HG03457 (cell line): ENCODE data around the gene MEP1B.
"Not testable (repeated sequence)": the region's sequence is repeated elsewhere in the genome, so short reads cannot be mapped to it uniquely, and the experiment has no call there.

ENCODE experiments used
- ATAC-seq: cut with Tn5 transposase; IDR thresholded peaks from one replicate; pipeline ENCODE4 v1.9.1; 2021; ENCODE audit warnings: moderate number of reproducible peaks; ENCODE audit not compliant: unreplicated experiment

Gene MEP1B

GRCh38 chr18:32208577-32208976 is 18.7 kb downstream of the MEP1B start:
- no peak for ATAC-seq

GRCh38 chr18:32209685-32210445 is 20.0 kb downstream of the MEP1B start:
- no peak for ATAC-seq

GRCh38 chr18:32213693-32214092 is 23.9 kb downstream of the MEP1B start:
- ATAC-seq = no peak

GRCh38 chr18:32216390-32216789 is 26.6 kb downstream of the MEP1B start:
- no peak for ATAC-seq

GRCh38 chr18:32219431-32220018 is 29.7 kb downstream of the MEP1B start:
- no peak for ATAC-seq

- not testable (repeated sequence) for ATAC-seq
Observed at GRCh38 chr18:32233348-32233747, 43.5 kb downstream of the MEP1B start.

- ATAC-seq = no peak
Observed at GRCh38 chr18:32237049-32237448, 47.2 kb downstream of the MEP1B start.

GRCh38 chr18:32238635-32239268 is 48.9 kb downstream of the MEP1B start:
- no peak for ATAC-seq

- no peak for ATAC-seq
Observed at GRCh38 chr18:32242395-32242794, 52.6 kb downstream of the MEP1B start.

- no peak for ATAC-seq
Observed at GRCh38 chr18:32243358-32243757, 53.5 kb downstream of the MEP1B start.

- ATAC-seq = no peak
Observed at GRCh38 chr18:32244881-32245280, 55.0 kb downstream of the MEP1B start.

- ATAC-seq = no peak
Observed at GRCh38 chr18:32249147-32249929, 59.5 kb downstream of the MEP1B start.

GRCh38 chr18:32251466-32251865 is 61.6 kb downstream of the MEP1B start:
- no peak for ATAC-seq

GRCh38 chr18:32252141-32252860 is 62.5 kb downstream of the MEP1B start:
- no peak for ATAC-seq

GRCh38 chr18:32255570-32255969 is 65.7 kb downstream of the MEP1B start:
- no peak for ATAC-seq

GRCh38 chr18:32257084-32257785 is 67.4 kb downstream of the MEP1B start:
- no peak for ATAC-seq

GRCh38 chr18:32258148-32258547 is 68.3 kb downstream of the MEP1B start:
- ATAC-seq = no peak

- no peak for ATAC-seq
Observed at GRCh38 chr18:32258558-32259204, 68.8 kb downstream of the MEP1B start.

GRCh38 chr18:32259553-32259952 is 69.7 kb downstream of the MEP1B start:
- ATAC-seq = no peak

- ATAC-seq = no peak
Observed at GRCh38 chr18:32261003-32261402, 71.2 kb downstream of the MEP1B start.
